ENCODE data around the gene ZNF311.

The ZNF311 gene

DNA sequence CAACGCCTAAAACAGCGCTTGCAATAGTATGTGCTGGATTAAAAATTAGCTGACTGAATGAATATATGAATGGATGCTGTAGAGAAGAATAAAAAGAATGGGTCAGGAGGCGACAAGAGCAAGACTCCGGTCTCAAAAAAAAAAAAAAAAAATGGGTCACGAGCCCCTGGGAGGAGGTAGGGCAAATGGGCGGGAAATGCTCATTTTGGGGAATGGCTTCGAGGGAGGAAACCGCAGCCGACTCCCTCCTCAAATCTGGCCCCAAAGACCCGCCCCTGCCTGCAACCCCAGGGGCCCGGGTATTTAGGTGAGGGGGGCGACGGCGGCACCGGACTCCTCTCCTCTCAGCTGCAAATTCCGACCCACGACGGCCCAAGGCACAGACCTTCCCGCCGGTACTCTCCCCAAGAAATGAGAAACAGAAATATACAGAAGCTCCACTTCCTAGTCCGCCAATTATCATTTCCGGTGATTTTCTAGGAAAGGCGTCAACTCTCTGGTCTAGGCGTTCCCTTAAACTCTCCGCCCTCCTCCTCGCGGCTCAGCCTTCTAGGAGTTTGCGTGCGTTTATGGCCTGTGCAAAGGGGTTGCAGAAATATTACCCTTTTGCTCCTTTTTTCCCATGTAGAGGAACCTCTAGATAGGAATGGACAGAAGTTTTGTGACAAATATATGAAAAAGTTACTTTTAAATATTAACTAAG, at the start of gene ZNF311:
ZNF311 (minus strand) TSS at position 133 of the 703 bp plus-strand sequence. CDS start 1,361 bp downstream, outside the sequence.
- DNase-seq (ENCODE audit: low read depth): peak; percentile 62

DNA sequence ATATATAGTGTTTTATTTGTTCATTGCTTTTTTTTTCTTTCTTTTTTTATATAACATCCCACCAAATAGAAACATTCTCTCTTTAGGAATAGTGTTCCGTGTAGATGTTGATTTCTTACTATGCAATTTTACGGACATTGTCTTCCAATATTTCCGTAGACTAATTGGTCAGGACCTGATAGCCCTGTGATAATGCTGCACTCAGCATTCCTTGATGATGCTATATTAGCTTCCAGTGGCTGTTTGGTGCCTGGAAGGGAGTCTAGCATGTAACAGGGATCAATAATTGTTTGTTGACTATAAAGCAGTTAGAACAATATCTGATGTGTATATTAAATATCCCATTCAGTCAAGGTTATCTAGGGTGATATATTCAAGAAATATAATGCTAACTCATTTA, 46.6 kb upstream of the ZNF311 start:
- no peak for DNase-seq (ENCODE audit: low read depth)

DNA sequence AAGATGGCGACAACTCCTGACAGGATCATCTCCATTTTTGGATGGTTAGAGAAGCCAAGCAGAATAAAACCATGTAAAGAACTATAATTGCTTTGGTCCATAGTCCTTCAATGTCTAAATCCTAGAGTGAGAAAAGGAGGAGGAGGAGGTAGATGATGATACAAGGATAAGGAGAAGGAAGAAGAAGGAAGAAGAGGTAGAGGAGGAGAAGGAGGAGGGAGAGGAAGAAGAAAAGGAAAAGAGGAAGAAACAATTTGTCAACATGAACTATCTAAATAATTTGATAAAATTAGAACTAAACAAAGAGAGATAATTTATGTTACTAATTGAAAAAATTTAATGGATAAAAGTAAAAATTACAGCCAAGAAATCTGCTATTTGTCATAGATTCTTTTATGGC, 40.0 kb upstream of the ZNF311 start, which contains the start of gene OR2W1:
OR2W1 (minus strand) TSS at position 101 of the 400 bp plus-strand sequence; CDS start at position 101, 0 bp downstream.
- DNase-seq (ENCODE audit: low read depth): no peak

DNA sequence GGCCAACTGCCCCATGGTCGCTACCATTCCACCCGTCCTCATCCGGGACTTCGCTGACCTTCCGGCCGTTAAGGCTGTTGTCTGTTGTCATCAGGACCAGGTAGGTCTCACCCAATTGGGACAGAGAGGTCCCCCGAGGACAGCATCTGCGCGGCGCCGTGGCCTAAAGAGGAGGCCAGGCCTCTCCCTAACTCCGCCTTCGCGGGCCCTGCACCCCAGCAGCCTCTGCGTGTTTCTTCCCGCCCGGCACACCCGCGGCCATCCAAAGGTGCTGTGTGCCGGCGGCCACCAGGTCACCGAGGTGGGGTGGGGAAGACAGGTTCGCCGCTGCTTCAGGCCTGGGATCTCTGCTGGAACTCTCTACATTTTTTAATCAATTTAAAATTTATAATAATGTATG, 30.8 kb upstream of the ZNF311 start:
- no peak for DNase-seq (ENCODE audit: low read depth)

DNA sequence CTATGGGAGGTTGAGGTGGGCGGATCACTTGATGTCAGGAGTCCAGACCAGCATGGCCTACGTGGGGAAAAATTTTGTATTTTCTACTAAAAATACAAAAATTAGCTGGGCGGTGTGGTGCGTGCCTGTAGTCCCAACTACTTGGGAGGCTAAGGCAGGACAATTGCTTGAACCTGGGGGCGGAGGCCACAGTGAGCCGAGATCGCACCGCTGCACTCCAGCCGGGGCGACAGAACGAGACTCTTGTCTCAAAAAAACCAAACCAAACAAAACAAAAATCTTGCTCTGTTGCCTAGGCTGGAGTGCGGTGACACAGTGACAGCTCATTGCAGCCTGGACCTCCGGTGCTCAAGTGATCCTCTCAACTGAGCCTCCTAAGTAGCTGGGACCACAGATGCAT, 23.7 kb upstream of the ZNF311 start:
- no peak for DNase-seq (ENCODE audit: low read depth)

DNA sequence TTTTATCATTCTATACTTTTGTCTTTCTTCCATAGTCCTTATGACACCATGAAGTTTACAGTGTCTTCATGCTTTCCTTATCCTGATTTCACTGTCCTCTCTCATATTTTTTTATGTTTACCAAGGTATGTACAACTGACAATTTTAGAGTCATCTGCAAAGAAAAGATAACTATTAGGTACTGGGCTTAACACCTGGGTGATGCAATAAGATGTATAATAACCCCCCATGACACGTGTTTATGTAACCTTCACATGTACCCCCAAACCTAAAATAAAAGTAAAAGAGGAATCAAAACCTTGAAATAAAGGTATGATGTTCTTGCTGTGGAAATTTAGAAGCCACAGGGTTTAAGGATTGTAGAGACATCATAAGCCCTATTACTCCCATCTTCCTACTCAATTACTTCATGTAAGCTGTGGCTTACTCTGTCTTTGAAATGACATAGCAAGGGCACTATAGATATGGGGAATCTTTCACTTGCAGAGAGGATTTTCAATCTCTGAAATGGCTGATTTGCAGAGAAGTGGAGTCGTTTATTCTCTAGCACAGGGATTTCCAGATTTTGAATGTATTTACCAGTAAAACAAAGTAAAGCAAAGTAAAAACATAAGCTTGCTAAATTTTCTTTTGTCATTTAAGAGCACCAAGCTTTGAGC, 20.9 kb upstream of the ZNF311 start:
- DNase-seq (ENCODE audit: low read depth): no peak

DNA sequence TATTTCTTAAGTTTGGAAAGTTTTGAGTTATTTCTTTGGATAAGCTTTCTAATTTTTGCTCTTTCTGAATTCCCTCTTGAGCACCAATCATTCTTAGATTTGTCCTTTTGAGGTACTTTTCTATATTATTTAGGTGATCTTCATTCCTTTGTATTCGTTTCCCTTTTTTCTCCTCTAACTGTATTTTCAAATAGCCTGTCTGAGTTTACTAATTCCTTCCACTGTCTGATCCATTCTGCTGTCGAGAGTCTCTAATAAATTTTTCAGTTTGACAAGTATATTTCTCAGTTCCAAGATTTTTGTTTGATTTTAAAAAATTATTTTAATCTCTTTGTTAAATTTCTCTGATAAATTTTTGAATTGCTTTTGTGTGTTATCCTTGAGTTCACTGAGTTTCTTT, 16.3 kb upstream of the ZNF311 start:
- no peak for DNase-seq (ENCODE audit: low read depth)

DNA sequence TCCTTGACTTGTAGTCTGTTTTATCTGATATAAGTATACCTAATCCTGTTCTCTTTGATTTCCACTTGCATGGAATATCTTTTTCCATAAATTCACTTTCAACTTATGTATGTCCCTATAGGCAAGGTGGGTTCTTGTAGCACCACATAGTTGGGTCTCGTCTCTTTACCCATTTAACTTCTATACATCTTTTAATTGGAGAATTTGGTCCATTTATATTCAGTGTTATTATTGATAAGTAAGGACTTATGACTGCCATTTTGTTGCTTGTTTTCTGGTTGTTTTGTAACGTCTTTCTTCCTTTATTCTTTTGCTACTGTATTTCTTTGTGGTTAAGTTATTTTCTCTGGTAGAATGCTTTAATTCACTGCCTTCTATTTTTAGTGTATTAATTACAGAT, 14.5 kb upstream of the ZNF311 start:
- DNase-seq (ENCODE audit: low read depth): no peak

DNA sequence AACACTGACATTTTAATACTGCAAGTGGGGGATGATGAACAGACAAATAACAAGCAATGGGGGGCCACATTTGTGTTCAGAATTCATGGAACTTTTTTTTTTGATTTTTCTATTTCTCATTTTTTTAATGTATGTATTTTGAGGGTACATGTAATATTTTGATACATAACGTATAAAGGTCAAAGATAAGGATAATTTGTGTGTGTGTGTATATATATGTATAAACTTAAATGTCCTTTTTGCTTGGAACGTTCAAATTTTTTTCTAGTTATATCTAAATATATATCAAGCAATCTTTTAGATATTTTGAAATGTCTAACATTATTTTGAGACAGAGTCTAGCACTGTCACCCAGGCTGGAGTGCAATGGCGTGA, 12.3 kb upstream of the ZNF311 start:
- no peak for DNase-seq (ENCODE audit: low read depth)

DNA sequence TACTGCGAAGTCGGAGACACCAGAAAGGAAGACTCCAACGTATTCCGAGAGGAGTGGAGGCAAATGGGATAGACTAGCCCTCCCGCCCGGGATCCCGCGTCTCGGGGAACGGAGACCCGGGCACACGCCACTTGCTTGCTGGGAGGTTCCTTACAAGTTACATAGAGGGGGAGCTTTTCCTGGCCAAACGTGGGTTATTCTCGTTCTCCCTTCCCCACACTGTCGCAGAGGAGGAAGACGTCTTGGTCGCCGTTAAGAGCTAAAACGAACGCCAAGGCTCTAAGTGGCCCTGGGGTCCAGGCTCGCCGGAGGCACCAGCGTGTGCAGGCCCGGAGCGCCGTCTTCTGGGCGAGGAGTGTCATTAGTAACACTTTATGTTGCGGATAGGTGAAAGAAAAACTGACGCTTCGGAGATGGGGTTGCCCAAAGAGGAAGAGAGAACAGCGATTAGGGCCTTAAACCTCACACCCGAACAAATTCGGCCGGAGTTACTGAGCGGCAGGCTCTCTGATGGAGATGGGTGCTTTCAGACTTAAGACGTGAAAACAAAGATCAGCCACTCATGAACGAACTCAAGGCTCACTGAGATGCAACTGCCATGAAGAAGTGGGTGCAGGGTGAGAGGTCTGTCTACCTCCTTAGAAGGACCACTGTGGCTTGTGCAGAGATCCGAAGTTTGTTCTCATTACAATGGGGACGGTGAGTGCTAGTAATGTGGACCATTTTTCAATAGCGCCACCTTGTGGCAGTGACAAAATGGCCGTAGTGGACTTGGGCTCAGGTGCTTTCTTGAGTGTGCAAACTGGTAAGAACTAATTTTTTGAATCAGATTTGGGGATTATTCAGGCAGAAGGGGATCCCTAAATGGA, 11.7 kb upstream of the ZNF311 start:
- peak; percentile 73 for DNase-seq (ENCODE audit: low read depth)

DNA sequence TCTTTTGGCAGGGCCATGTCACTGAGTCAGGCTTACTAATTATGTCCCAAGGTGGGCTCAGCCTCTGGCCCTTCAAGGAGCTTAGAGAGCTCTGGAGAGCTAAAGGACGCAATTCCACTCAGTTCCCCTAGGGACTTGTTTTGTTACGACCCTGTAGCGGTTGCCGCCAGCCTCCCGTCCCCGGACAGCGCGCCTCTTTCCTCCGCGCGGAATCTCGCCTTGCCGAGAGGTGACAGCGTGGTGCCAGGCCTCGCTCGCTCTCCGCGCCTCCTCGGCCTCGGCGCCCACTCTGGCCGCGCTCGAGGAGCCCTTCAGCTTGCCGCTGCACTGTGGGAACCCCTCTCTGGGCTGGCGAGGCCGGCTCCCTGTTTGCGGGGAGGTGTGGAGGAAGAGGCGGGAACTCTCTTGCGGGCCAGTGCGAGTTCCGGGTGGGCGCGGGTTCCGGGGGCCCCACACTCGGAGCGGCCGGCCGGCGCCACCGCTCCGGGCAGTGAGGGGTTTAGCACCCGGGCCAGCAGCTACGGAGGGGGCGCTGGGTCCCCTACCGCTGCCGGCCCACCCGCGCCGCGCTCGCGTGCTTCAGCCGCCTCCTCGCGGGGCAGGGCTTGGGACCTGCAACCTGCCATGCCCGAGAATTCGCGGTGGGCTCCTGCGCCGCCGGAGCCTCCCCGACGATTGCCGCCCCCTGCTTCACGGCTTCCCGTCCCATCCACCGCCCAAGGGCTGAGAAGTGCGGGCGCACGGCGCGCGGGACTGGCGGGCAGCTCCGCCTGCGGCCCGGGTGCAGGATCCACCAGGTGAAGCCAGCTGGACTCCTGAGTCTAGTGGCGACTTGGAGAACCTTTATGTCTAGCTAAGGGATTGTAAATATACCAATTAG, 9.9 kb upstream of the ZNF311 start:
- peak; percentile 51 for DNase-seq (ENCODE audit: low read depth)

DNA sequence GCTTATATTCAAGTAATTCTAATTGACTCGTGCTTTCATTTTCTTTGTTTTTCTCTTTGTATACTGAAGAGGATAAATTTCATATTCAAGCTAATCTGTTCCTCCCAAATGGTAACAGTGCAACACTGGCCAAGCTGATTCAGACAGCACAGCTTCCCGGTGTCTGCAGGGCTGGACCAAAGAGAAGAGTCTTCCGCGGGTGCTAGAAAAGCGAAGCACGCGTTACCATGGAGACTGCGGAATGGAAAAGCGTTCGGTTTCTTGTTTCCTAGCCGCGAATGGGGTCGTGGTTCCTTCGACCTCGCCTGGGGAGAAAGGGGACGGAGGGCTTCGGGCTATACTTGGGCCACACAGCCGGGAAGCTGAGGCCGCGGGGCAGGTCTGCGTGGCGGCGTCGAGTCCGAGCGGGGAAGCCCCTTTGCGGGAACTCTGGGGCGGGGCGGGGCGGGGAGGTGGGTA, 6.2 kb upstream of the ZNF311 start:
- DNase-seq (ENCODE audit: low read depth): peak; percentile 65

DNA sequence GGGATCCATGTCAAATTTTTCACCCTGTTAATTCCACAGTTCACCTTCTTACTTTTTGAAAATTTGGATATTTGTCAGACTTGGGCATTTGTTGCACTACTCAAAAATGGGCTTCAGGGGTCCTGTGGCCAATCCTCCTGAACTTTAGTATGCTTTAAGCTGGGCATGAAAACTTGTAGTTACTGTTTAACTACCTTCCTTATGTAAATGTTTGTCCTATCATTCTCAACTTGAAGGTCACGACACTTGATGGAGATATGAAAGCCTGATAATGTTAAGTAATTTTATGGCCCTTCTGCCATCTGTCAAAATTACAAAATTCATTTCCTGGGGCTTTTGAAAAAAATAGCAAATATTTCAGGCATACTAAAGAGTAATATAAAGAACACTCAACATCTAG, 4.2 kb upstream of the ZNF311 start:
- DNase-seq (ENCODE audit: low read depth): no peak

DNA sequence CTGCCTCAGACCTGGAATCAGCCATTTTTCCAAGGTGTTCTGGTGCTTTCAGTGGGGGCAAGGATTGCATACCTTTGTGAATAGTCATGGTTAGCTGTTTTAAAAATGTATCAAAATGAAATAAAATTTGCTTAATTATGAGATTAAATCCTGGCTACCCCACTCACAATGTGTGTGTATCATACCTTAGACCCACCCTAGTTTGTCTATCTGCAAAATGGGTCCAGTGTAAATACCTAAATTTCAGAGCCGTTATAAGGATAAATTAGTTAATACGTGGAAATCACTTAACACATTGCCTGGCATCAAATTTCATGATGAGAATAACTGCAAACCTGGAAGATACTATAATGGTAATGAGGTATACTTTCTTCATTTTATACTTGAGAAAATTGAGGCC, 3.0 kb upstream of the ZNF311 start:
- no peak for DNase-seq (ENCODE audit: low read depth)

DNA sequence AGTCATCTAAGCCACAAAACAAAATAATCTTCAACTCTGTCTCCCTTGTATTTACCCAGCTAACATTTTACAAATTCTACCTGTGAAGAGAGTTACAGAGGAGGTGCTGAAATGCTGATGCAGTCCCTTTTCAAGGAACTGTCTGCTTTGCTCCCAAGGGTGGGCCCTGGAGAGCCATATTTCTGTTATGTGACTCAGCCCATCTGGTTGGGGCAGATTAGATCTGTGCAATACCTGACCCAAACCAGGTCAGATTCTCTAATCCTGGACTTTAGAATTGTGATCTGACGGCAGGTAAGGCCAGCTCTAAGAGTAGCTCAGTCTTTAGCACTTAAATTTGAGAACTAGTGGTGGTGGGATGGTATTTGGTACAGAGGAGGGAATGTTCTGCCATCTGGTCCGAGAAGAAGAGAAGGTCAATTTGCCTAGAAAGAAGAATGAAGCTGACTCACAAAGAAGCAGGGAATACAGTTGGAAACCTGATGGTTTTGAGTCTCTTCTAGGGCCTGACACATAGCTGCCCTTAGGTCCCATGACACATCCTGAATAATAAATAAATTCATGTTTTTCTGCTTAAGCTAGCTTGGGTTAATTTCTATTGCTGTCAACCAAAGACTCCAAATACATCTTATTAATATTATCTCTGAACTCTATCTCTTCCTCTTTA, 8.1 kb downstream of the ZNF311 start:
- DNase-seq (ENCODE audit: low read depth): no peak

DNA sequence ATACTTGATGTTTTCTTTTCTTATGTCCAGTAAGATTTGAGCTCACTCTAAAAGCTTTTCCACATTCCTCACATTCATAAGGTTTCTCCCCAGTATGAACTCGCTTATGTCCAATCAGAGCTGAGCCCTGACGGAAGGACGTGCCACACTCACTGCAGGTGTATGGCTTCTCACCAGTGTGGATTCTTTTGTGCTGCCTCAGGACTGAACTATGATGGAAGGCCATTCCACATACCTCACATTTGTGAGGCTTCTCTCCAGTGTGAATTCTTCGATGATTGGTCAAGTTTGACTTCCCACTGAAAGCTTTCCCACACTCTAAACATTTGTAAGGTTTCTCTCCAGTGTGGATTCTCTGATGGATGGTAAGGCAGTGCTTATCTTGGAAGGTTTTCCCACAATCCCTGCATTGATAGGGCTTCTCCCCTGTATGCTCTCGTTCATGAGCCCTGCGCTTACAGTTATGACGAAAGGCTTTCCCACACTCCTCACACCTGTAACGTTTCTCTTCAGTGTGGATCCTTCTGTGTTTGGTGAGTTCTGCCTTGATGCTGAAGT, 9.9 kb downstream of the ZNF311 start:
- DNase-seq (ENCODE audit: low read depth): peak; percentile 26

DNA sequence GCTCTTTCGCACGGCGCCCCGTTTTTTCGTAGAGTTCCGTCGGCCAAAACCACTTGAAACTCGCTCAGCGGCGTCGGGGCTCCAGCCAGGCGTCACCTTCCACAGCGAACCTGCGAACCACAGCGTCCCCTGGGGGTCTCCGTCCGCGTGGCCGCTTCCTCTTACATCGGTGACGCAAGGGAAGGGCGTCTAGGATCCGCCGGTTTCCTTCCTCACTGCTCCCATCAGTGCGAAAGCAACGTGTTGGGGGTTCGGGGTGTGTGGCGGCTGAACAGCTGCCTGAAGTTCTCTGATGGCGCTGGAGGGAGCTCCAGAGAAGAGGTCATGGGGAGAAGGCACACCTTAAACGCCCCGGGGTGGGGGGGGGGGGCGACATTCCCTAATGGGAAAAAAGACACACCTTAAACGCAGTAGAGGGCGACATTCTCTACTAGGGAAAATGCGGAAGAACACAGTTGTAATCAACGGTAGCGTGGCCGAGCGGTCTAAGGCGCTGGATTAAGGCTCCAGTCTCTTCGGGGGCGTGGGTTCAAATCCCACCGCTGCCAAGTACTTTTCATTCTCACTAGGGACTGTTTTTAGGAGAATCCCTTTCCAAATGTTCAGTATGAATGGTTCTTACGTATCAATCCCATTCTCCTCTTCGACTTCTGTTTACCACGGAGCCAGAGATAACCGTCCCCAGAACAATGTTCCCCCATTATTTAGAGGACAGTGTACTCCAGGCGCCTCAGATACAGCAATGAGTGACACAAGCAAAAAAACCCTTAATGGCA, 16.4 kb downstream of the ZNF311 start:
- DNase-seq (ENCODE audit: low read depth): peak; percentile 35

DNA sequence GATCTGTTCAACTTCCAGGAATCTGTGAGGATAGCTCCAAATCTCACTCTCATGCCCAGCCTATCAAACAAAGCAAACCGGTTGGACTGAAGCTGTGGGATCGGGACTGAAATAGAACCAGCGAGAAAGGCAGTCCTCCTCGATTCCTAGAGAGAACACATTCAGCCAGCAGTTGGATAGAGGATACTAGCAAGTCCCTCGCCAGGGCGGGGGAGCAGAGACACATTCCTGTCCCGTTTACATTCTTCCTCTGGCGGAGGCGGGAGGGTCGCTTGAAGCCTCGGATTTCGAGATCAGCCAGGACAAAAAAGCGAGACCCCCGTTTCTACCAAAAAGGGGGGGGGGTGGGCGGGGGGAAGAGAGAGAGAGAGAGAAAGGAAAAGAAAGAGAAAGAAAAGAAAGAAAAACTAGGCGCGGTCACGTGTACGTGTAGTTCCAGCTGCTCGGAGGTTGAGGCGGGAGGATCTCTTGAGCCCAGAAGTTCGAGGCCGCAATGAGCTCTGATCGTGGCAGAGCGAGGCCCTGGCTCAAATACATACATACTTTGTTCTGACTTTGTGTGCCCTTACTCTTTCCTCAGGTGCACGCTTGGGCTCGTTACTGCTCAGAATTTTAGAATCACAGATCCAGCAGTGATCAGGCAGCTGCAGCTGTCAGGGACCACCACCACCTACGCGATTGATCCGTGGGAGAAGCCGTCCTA, 19.5 kb downstream of the ZNF311 start:
- peak; percentile 98 for DNase-seq (ENCODE audit: low read depth)

DNA sequence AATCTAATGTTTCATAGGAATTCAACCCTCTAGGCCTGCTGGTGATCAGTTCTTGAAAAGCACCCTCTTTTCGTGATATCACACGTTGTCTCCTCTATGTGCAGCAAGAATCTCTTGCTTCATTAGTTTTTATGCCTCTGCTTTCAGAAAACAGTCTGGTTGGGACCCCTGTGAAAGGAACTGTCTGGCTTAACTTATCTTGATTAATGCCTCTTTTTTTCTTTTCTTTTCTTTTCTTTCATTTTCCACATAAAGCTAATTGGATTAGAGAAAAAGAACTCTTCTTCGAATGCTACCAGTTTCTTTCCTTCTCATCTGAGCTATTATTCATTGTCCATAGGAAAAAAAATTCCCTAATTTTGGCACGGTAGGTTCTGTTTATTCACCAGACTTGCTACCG, 21.3 kb downstream of the ZNF311 start:
- DNase-seq (ENCODE audit: low read depth): no peak
